Activated CD4-positive, alpha-beta T cell treated with anti-CD3 and anti-CD28 coated beads, Interleukin-2, amount 50 U/mL, for 48 hours (primary cell): ENCODE results near the gene RCOR1.
"Not testable (repeated sequence)": the region's sequence is repeated elsewhere in the genome, so short reads cannot be mapped to it uniquely, and the experiment has no call there.

Experiments used
- DNase-seq, 2 experiments: peaks; one replicate each; pipeline ENCODE4 v3.0.0-alpha.2; 2020

RCOR1 gene

DNA sequence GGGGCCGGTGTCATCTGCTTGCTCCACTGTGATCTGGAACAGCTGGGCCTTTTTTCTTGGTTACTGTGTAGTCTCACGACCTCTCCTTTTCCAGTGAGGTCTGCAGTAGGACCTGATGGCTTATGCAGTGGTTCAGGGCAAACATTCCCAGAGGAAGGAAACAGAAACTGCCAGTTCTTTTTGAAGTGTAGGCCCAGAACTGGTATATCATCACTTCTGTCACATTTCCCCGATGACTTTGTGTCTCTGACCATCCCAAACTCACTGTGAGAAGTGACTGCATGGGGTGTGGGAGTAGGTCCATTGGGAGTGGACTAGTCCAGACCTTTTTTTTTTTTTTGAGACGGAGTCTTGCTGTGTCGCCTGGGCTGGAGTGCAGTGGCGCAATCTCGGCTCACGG, 38.4 kb downstream of the RCOR1 start:
- no peak for DNase-seq

DNA sequence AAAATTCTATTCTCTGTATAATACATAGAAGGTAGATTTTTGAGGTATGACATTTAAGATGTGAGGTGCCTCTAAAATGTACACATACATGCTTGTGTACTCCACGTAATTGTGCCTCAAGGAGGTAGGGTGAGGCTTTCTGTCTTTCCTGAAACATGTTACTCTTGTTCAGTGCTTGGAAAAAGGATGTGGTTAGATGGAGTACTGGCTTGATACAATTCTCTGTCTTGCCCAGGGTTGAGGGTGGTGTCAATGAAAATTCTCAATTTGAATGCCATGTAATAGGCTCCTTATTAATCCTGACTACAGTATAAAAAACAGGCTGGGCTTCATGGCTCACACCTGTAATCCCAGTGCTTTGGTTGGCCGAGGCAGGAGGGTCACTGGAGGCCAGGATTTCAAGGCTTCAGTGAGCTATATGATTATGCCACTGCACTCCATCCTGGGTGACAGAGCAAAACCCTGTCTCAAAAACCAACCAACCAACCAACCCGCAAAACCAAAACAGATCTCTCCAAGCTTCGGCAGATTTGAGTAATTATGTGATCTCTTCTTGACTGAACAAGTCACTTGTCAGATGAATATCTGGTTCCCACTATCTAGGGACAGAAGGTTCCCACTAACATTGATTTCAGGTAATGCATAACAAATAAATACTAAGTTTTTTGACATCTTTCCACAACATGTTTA, 41.6 kb downstream of the RCOR1 start:
- DNase-seq, result peak; percentile 13 to 29

DNA sequence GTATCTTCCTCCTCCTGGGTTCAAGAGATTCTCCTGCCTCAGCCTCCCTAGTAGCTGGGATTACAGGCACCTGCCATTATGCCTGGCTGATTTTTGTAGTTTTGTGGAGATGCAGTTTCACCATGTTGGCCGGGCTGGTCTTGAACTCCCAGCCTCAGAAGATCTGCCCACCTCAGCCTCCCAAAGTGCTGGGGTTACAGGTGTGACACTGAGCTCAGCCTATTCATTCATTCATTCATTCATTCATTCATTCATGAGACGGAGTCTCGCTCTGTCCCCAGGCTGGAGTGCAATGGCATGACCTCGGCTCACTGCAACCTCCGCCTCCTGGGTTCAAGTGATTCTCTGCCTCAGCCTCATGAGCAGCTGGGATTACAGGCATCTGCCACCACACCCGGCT, 47.2 kb downstream of the RCOR1 start:
- not testable (repeated sequence) for DNase-seq

- no peak for DNase-seq
Observed at GRCh38 chr14:102644523-102644922, 52.1 kb downstream of the RCOR1 start.

- DNase-seq, result no peak
Observed at GRCh38 chr14:102645746-102646440, 53.4 kb downstream of the RCOR1 start.

GRCh38 chr14:102646615-102647014, 54.2 kb downstream of the RCOR1 start:
- DNase-seq, result no peak

- no peak for DNase-seq
Observed at GRCh38 chr14:102652194-102652593, 59.7 kb downstream of the RCOR1 start.

- DNase-seq, result peak; percentile 27 to 48
Observed at GRCh38 chr14:102654298-102654697, 61.8 kb downstream of the RCOR1 start.

DNA sequence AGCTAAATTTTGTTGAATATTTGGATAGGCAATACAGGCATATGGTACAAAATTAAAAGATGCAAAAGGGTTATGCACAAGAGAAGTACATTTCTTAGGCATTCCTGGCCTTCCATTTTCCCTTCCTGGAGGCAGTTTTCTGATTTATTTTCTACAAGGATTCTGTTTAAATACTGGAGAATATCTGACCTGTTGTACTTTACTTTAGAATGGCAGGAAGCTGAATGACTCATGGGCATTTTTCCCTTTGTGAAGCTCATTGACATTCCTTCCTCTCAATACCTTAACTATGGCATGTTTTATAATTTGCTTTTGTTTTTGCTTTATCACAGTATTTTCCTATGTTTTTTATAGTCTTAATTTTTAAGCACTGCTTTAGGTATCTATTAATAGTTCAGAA, 62.7 kb downstream of the RCOR1 start:
- no peak for DNase-seq

DNA sequence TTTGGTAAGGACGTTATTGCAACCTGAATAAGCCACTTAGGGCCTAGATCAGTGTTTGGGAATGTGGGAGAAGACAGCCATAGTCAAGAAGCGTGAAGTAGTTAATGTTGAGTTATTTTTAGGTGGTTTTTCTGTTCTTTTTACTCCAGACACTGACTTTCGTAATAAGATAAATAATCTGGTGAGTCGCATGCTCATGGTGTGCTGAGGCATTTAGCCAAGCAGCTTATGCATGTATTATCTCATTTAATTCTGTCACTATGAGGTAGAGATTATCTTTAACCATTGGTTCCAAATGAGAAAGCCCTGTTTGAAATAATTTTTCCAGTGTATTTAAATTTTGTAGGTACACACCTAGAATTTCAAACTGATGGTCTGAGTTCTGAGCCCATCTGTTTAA, 67.3 kb downstream of the RCOR1 start:
- no peak for DNase-seq

DNA sequence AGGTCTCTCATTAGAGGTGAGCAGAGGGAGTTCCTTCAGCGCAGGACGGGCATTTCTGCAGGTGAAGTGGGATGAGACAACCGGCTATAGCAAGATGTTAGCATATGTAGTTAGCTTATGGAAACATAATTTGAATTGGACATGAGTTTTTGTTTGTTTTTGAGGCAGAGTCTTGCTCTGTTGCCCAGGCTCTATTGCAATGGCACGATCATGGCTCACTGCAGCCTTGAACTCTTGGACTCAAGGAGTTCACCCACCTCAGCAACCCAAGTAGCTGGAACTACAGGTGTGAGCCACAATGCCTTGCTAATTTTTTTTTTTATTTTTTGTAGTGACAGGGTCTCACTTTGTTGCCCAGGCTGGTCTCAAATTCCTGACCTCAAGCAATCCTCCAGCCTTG, 69.2 kb downstream of the RCOR1 start:
- no peak for DNase-seq

DNA sequence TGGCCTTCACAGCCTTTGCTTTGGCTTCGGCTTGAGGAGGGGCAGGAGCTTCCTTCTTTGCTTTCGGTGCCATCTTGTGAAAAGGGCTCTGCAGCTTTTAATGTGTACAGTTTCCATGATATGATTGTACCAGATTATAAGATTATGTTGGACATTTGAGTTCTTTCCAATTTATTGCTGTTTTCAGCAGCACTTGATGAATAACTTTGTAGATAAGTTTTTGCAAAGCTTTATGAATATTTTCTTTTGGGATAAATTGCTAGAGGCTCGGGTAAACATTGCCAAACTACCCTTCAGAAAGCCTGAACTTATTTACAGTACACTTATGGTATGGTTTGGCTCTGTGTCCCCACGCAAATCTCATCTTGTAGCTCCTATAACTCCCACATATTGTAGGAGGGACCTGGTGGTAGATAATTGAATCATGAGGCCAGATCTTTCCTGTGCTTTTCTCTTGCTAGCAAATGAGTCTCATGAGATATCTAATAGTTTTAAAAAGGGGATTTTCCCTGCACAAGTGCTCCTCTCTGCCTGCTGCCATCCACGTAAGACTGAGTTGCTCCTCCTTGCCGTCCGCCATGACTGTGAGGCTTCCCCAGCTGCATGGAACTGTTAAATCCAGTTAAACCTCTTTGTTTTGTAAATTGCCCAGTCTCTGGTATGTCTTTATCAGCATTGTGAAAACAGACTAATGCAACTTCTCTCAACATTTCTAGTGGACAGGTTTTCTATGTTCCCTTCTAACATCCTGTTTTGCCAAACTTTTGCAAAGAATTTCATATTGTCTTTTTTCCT, 70.4 kb downstream of the RCOR1 start:
- no peak for DNase-seq

DNA sequence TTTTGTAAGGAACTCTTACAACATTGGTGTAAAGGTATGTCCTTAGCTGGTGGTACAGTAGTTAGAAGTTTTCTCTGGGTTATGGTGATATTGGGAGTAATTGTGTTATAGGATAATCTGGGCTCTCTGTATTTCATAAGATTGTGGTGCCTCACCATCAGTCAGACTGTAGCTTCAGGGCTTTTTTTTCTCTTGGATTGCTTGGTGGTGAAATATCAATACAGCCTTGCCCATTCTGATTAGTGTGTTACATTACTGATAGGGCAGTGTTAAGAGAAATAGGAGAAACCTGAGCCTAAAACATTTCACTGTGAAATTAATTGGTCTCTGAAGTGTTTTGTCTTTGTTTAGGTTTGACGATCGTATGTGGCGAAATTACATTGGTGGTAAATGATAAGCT, 71.0 kb downstream of the RCOR1 start:
- no peak for DNase-seq

GRCh38 chr14:102665621-102666020, 73.2 kb downstream of the RCOR1 start:
- no peak for DNase-seq

DNA sequence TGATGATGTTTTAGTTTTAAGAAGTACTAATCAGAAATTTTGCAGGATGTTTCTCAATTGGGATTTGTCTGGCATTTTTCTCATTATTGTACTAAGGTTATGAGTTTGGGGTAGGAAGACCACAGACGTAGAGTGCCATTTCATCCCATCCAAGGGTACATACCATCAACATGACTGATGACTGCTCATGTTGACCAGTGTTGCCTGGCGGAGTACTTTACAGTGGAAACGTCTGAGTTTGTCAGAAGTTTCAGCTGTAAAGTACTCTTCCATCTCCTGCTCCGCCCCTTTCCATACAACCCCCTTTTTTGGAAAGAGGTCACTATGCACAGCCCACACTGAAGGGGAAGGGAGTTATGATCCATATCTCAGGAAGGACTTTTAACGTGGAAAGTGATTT, 74.2 kb downstream of the RCOR1 start:
- DNase-seq, result no peak

- no peak for DNase-seq
Observed at GRCh38 chr14:102667703-102668102, 75.3 kb downstream of the RCOR1 start.

DNA sequence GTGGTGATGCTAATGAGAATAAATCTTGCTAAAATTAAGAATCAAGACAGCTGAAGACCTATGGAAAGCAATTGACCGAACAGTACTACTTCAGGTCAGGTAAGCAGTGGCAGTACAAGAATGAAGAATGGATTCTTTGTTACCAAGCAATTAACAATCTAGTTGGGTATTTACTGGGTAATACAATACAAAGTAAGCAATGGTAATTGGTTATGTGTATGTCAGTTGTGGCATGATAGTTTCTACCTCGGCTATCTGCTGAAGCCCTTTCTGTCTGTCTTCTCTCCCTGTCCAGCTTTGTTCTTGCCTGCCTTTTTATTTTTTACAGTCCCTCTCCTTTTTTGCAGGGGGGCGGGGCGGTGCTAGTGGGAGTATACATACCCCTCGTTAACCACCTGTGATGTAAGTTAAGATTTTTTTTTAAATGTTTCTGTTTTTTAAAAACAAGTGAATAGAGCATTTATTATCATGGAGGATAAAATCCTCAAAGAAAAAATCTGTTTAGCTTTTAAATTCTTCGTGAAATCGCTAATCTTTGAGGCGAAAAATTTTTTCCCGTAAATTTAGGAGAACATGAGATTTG, 75.9 kb downstream of the RCOR1 start:
- no peak for DNase-seq

DNA sequence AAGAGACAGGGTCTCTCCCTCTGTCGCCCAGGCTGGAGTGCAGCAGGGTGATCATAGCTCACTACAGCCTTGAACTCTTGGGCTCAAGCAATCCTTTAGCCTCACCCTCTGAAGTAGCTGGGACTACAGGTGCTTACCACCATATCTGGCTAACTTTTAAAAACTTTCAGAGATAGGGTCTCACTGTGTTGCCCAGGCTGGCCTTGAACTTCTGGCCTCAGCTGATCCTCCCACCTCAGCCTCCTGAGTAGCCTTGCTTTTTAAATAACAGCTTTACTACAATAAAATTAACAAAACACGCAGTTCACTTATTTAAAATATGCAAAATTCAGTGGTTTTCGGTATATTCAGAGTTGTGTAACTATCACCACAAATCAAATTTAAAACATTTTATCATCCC, 79.0 kb downstream of the RCOR1 start:
- no peak for DNase-seq

DNA sequence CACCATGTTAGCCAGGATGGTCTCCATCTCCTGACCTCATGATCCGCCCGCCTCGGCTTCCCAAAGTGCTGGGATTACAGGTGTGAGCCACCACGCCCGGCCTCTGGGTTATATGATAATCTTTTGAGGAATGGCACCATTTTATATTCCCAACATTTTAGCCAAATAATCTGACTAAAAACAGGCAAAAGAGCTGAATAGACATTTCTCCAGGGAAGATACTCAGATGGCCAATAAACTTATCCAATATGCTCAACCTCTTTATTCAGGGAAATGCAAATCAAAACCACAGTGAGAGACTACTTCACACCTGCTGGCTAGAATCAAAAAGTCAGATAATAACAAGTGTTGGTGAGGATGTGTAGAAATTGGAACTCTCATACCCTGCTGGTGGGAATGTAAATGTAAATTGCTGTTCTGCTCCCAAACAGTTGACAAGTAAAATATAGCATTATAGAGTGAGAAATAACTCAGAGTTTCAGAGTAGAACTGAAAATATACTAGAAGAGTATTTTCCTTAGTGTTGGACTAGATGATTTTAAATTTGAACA, 80.0 kb downstream of the RCOR1 start:
- no peak for DNase-seq

- no peak for DNase-seq
Observed at GRCh38 chr14:102675396-102675795, 82.9 kb downstream of the RCOR1 start.

- no peak for DNase-seq
Observed at GRCh38 chr14:102678394-102678793, 85.9 kb downstream of the RCOR1 start.

DNA sequence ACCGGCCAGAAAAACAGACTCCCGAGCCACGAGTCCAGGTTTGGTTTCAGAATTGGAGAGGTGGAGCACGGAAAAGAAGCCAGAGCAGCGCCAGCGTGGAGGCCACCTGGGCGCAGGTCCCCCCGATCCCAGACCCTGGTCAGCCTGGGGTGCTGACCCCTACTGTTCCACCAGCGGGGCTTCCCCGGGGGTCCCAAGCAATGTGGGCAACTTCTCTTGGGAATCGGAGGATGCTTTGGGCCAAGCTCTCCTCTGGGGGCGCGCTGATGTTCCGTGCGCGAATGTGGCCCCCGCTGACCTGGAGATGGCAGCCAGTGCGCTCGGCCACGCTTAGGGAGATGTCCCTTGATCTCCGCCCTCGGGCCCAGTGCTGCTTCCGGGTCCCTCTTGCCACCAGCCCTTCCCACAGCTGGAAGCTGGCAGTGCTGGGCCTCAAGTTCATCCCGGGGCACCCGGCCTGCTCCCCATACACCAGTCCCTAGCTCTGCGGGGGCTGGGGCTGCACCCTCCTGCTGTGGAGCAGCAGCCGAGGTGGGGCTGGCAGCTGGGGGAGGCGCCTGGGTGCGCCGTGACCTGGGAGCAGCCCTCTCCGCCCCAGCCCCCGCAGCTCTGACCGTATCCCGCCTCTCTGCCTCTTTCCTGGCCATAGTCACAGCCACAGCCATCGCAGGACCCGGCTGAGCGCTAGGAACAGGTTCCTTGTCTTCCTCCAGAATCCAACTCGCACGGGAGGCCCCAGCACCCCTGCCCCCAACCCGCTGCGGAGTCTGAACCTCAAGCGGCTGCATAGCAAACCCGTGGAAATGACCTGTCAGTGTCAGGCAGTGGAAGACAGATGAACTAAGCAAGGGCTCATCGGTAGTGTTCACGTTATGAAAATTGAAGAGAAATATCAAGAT, 91.2 kb downstream of the RCOR1 start:
- no peak for DNase-seq
